GM21529 (cell line): Measurements from ENCODE around the gene CSF2RB.

Experiments used
- ATAC-seq: cut with Tn5 transposase; IDR thresholded peaks from one replicate; pipeline ENCODE4 v1.9.1; 2021; ENCODE audit not compliant: unreplicated experiment

Gene CSF2RB

GRCh38 chr22:36918586-36919284 lies 5.3 kb downstream of the CSF2RB start:
- no peak for ATAC-seq

GRCh38 chr22:36921309-36922104 lies 8.1 kb downstream of the CSF2RB start:
- no peak for ATAC-seq

- no peak for ATAC-seq
Observed at GRCh38 chr22:36922105-36922608, 8.7 kb downstream of the CSF2RB start.

GRCh38 chr22:36922711-36923110 lies 9.3 kb downstream of the CSF2RB start:
- ATAC-seq: no peak

- ATAC-seq: no peak
Observed at GRCh38 chr22:36923131-36923788, 9.8 kb downstream of the CSF2RB start.

- ATAC-seq: no peak
Observed at GRCh38 chr22:36924151-36924698, 10.8 kb downstream of the CSF2RB start.

GRCh38 chr22:36925388-36926290 lies 12.2 kb downstream of the CSF2RB start:
- ATAC-seq: no peak

GRCh38 chr22:36926309-36926708 lies 12.9 kb downstream of the CSF2RB start:
- ATAC-seq: no peak

- ATAC-seq: no peak
Observed at GRCh38 chr22:36926721-36927435, 13.4 kb downstream of the CSF2RB start.

GRCh38 chr22:36927671-36928070 lies 14.2 kb downstream of the CSF2RB start:
- ATAC-seq: no peak

GRCh38 chr22:36928196-36928595 lies 14.8 kb downstream of the CSF2RB start:
- no peak for ATAC-seq

- ATAC-seq: no peak
Observed at GRCh38 chr22:36928786-36929535, 15.5 kb downstream of the CSF2RB start.

GRCh38 chr22:36929621-36930020 lies 16.2 kb downstream of the CSF2RB start:
- no peak for ATAC-seq

GRCh38 chr22:36930041-36930935 lies 16.9 kb downstream of the CSF2RB start:
- no peak for ATAC-seq

GRCh38 chr22:36931446-36931845 lies 18.0 kb downstream of the CSF2RB start:
- ATAC-seq: no peak

- no peak for ATAC-seq
Observed at GRCh38 chr22:36933629-36934417, 20.4 kb downstream of the CSF2RB start.
